Measurements from ENCODE around the gene CCL19.
A peak's percentile ranks its signal among the peaks of the same experiment; 100 is the strongest.

CCL19 gene

DNA sequence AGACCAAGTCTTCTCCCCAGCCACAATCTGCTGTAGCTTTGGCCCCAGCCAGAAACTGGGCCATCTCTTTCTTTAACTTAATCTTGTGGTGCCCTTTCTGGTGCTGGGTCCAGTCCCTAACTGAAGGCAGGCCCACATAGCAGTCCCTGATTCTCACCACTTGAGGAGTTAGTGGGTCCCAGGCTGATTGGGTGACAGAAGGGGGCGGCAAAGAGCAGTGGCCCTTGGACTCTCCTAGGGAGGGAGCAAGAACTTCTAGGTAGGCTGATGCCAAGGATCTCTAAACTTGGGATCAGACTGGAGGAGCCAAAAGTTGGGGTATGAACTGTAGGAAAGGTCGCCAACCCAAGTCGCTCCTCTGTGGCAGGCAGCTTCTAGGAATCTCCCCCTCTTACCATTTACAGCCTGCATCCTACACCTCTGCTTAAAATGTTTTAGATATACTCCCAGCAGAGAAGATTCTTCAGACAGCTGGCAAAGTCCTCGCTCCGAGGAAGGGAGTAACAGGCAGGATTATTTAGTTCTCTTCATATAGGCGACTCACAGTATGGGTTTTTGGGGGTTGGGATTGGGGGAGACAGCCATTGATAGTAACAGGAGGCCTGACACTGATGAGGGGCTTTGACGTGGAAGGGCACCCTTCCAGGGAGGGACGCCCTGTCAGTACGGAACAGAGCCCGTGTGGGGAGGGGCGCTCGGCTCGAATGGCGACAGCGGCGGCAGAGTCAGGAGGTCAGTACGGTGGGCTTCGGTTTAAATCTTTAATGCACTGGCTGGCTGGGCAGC lies 26.6 kb downstream of the CCL19 start:
- DNase-seq (ENCODE audit: low read depth in 4 of 4, low spot score in 1 of 4), result peak in 2 of 4 experiments; percentile 52 to 59

DNA sequence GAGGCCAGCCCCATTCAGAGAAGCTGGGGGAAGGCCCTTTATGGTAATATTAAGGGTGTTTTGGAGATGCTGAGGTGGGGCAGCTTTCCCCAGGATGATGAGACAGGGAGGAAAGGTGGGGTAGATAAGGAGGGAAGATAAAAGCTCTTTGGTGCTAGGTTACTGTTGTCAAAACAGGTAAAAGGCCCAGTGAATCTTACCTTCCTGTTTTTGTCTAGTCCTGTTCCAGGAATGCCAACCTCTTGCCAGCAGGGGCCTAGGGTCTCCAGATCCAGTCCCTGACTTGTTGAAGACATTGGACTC lies 27.8 kb downstream of the CCL19 start:
- DNase-seq (ENCODE audit: low read depth in 4 of 4, low spot score in 1 of 4), result no peak

DNA sequence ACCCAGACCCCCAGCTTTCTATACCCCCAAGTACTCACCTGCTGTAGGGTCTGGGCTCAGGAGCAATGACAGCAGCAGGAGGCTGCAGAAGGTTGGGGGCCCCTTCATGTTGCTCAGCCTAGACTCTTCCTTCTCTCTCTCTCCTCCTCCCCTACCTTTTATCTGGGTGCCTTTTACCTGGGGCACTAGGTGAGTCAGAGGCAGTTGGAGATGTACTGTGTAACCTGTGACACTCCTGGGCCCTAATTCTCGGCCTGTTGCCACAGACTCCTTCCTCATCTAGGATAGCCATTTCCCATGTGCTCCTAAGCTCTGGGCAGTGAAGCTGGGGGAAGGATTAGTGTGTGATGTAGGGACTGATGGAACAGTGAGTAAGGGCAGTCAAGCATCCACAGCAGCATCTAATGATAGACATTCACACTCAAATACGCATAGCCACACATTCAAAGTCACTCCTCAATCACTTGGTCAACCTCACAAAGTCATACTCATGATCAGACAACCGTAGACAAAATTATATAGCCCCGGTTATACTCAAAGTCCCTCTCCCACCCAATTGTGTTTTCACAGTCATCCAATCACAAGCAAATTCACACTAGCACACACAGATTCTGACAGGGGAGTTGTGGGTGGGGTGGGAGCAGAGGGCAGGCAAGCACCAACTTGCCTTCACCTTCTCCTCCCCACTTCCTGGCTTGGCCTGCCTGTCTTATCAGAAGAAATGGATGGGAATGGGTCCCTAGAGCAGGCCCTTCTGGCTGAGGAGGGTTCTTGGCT lies 28.4 kb downstream of the CCL19 start, which contains the start of gene CCL27:
Gene CCL27, minus strand, starts transcription at position 132 of the 777 bp plus-strand sequence. Its CDS starts 24 bp downstream, at position 108.
- no peak for DNase-seq (ENCODE audit: low read depth in 4 of 4, low spot score in 1 of 4)

DNA sequence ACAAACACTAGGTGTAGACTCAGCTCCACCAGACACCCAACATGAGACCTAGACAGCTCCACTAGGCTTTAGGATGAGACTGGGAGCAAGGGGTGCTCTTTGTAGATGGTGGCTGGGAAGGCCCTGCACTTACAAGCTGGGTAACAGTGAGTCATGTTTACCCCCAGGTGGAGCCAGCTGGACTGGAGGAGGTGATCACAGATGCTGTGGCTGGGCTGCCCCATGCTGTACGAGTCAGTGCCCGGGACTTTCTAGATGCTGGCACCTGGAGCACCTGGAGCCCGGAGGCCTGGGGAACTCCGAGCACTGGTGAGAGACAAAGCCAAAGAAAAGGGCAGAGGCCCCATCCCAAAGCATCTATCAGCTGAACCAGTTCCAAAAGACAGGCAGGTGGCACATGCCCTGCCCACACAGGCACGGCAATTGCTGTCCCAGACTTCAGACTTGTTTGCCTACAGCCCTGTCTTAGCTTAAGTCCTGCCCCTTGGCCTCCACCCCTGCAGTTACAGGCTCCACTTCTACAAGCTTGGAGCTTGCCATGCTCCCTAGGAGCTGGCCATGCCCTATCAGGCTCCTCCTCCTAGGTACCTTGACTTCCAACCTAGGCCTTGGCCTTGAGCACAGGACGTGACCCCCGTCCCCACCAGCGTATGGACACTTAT lies 31.4 kb downstream of the CCL19 start:
- DNase-seq (ENCODE audit: low read depth in 4 of 4, low spot score in 1 of 4), result no peak

DNA sequence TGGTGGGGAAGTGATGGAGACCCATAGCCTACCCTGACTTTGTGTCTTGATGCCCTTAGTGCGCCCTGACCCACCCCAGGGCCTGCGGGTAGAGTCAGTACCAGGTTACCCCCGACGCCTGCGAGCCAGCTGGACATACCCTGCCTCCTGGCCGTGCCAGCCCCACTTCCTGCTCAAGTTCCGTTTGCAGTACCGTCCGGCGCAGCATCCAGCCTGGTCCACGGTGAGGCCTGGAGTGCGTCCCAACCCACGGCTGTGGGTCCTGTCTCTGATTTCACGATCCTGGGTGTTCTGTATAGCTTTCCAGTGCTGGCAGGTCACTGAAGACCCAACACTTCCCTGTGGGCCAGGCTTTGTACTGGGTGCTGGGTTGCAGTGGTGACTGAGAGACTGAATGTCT lies 32.6 kb downstream of the CCL19 start:
- no peak for DNase-seq (ENCODE audit: low read depth in 4 of 4, low spot score in 1 of 4)

DNA sequence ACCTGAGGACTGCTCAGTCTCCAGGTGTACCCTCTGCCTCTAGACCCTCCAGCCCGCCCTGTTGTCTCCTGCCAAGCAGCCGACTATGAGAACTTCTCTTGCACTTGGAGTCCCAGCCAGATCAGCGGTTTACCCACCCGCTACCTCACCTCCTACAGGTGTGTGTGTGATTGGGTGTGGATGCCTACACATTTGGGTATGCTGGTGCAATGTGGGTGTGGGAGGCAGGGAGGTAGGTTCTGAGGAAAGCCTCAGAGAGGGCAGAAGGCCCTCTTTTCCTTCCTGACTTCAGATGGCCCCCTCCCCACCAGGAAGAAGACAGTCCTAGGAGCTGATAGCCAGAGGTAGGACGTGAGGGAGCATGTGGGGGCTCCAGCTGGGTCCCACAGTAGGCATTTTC lies 34.1 kb downstream of the CCL19 start:
- DNase-seq (ENCODE audit: low read depth in 4 of 4, low spot score in 1 of 4), result no peak

DNA sequence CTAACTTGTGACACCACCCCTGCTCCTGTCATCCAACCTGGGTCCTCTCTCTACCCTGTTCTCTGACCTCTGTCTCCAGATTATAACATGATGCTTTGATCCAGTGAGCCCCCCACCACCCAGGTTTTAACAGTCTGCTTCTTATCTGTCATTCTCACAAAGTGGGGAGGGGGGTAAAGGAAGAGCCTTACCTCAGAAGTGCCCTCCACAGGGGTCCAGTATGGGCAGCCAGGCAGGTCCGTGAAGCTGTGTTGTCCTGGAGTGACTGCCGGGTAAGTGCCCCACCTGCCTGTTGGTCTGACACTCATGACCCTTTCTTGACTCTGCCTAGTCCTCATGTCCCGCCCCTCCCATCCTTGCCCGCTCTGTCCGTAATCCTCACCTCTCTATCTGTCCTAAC lies 35.7 kb downstream of the CCL19 start:
- DNase-seq (ENCODE audit: low read depth in 4 of 4, low spot score in 1 of 4), result no peak

DNA sequence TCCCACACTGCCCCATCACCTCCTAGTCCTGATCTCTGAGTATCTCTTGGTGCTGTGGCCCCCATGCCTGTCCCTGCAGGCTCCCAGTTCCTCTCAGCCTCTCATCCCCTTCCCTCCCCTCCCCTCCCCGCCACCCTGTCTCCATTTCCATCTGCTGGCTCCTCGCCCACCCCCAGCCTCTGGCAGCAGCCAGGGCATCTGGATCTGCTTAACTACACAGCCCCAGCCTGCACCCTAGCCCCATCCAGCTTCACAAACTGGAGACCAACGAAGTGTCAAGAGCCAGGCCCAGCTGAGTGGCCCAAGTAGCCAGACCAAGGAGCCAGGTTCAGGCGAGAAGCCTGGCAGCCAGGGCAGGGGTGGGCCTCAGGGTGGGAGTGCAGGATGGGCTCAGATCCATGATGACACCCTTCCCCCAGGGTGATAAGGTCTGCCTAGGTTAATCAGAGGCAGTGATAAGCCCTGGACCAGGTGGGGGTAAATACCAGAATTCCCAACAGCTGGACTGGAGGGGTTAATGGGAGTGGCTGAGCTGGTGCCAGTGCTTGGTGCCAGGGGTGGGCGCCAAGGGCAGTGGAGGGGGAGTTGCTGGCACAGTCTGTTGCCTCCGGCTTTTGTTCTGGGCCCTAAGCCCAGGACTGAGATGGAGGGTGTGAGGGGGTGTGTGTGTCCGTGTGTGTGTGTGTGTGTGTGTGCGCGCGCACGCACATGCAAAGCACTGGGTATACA lies 36.6 kb downstream of the CCL19 start:
- no peak for DNase-seq (ENCODE audit: low read depth in 4 of 4, low spot score in 1 of 4)

DNA sequence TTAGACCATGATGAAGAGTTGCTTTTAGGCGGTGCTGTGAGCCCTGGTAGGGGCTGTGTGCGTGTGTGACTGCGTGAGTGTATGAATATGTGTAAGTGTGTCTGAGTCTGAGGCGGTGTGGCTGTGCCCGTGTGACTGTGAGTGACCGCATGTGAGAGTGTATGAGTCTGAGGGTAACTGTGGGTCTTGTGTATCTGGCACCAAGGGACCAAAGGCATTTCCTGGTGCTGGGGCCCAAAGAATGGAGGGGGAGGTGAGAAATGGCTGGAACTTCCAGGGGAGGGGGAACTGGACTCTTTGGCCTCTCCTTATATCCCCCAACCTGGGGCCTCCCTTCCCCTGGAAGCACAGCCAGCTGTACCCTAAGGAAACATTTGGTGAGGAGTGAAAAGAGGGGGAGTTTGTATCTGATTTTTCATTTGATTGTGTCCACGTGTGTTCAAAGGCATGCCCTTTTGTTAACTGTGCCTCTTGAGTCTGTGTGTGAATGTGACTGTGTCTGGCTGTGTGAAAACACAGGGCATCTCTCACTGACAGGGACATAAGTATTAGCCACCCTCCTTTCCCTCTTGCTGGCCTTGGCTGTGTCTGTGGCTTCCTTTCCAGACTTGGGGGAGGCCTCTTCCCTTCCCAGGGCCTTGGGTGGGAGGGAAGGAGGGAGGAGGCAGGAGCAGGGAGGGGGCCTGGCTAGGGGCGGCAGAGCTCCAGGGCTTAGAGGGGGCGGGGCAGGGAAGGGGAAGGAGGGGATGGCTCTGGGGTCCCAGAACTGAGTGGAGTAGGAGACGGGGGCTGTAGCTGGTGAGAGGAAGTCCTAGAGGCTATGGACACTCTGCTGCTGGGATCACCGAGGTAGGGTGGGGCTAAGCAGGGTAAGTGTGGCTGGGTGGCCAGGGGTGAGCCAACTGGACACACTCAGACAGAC lies 37.7 kb downstream of the CCL19 start:
- DNase-seq (ENCODE audit: low read depth in 4 of 4, low spot score in 1 of 4), result no peak

DNA sequence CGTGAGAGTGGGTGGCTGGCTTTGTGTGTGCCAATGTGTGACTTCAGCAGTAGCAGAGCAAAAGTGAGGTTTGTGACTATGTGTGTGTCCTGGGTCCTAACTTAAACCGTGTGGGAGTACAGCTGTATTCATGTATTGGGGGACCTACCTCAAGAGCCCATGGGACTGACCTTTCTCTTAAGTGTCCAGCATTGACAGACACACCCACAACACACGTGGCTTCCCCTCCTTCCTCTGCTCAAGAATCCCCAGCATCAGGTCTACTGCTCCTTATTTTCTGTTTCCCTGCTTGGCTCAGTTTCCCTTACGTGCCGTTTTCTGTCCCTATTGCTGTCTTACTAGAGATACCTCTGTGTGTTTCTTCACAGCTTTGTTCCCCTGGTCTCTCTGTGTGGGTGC lies 38.5 kb downstream of the CCL19 start:
- no peak for DNase-seq (ENCODE audit: low read depth in 4 of 4, low spot score in 1 of 4)

DNA sequence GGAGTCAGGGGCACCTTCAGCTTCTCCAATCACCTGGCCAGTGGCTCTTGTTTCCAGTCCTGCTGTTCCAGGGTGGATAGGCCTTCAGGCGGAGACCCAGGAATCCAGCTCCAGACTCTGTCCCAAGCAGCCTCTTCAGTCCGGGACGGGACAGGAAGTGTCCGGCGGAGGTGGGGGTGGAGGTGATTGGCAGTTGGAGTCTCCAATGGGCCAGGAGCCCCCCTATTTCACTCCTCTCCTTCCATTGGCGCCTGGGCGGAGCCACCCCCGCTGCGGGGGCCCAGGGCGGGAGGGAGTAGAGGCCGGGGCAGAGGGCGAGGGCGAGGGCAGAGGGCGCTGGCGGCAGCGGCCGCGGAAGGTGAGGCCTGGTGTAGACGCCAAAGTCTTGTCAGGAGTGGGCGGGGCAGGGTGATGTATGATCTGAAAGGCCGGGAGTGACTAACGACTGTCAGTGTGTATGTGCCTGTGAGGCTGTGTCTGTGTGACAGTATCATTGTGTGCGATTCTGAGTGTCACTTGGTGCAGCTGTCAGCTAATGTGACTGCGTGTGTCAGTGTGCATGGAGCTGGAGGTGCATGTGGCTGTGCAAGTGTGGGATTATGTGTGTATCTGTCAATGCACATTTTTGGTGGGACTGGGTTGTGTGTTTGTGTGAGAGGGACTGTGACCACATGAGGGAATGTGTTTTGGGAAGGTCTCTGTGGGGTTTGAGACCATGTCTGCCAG lies 39.0 kb downstream of the CCL19 start, which contains the start of gene IL11RA:
Gene IL11RA, plus strand, starts transcription at position 310 of the 726 bp plus-strand sequence. CDS start 3,033 bp downstream, outside the sequence.
- peak in 2 of 4 experiments; percentile 47 to 59 for DNase-seq (ENCODE audit: low read depth in 4 of 4, low spot score in 1 of 4)

DNA sequence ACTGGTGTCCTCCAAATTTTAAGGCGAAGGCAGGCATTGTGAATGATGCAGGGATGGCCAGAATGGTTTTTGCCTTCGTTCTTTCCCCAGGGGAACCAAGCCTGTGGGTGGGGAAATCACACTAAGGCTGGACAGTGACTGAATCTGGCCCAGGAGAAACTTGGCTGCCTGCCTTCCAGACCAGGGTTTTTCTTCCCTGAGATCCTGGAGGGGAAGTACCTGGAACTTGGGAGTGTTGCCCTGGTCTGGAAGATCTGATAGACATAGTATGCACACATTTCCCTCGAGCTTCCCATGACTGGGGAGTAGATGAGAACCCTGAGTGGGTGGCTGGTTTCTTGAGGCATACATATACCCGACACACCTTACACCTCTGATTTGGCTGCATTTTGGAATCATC lies 39.8 kb downstream of the CCL19 start:
- no peak for DNase-seq (ENCODE audit: low read depth in 4 of 4, low spot score in 1 of 4)

DNA sequence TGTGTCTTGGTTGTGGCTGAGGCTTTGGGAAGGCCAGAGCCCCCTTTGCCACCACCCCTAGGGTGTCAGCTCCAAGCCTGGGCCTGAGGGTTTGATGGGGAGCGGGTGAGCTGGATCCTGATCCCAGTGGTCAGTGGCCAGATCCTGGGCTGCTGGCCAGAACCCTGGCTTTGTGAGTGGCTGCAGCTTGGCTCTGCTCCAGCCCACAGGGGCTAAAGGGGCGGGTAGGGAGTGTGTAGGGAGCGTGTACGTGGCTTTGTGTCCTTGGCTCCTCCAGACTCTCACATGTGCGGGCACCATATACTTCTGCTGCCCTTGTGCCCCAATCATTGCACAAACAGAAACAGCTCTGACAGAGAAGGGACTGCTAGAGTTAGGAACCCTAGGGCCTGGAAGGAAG lies 40.3 kb downstream of the CCL19 start:
- no peak for DNase-seq (ENCODE audit: low read depth in 4 of 4, low spot score in 1 of 4)

DNA sequence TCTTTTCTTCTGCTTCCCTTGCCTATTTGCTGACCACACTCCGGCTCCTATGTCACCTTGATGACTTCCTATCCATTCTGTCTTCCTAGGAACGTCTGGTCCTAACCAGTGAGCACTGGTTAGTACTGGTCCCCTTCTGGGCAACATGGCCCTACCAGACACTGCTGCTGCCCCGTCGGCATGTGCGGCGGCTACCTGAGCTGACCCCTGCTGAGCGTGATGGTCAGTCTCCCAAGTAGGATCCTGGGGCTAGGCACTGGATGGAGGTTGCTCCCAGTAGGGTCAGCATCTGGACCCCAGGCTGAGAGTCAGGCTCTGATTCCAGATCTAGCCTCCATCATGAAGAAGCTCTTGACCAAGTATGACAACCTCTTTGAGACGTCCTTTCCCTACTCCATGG lies 42.4 kb downstream of the CCL19 start:
- DNase-seq (ENCODE audit: low read depth in 4 of 4, low spot score in 1 of 4), result no peak

DNA sequence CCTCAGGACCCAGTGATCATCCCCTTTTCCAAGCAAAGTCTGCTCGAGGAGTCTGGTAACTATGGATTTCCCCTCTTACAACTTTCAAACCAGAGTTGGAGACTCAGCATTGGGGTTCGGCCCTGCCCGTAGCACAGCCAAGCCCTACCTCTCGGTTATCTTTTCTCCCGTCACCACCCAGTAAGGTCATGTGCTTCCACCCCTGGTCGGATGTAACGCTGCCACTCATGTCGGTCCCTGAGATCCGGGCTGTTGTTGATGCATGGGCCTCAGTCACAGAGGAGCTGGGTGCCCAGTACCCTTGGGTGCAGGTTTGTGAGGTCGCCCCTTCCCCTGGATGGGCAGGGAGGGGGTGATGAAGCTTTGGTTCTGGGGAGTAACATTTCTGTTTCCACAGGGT lies 43.4 kb downstream of the CCL19 start:
- DNase-seq (ENCODE audit: low read depth in 4 of 4, low spot score in 1 of 4), result no peak

DNA sequence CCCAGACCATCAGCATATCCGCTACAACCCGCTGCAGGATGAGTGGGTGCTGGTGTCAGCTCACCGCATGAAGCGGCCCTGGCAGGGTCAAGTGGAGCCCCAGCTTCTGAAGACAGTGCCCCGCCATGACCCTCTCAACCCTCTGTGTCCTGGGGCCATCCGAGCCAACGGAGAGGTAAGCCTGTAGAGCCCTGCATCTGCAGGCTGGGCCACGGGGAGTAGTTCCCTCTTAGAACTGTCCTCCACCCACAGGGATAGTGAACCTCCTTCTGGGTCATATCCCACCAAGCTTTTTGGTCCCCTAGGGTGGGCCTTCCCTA lies 44.0 kb downstream of the CCL19 start:
- no peak for DNase-seq (ENCODE audit: low read depth in 4 of 4, low spot score in 1 of 4)

DNA sequence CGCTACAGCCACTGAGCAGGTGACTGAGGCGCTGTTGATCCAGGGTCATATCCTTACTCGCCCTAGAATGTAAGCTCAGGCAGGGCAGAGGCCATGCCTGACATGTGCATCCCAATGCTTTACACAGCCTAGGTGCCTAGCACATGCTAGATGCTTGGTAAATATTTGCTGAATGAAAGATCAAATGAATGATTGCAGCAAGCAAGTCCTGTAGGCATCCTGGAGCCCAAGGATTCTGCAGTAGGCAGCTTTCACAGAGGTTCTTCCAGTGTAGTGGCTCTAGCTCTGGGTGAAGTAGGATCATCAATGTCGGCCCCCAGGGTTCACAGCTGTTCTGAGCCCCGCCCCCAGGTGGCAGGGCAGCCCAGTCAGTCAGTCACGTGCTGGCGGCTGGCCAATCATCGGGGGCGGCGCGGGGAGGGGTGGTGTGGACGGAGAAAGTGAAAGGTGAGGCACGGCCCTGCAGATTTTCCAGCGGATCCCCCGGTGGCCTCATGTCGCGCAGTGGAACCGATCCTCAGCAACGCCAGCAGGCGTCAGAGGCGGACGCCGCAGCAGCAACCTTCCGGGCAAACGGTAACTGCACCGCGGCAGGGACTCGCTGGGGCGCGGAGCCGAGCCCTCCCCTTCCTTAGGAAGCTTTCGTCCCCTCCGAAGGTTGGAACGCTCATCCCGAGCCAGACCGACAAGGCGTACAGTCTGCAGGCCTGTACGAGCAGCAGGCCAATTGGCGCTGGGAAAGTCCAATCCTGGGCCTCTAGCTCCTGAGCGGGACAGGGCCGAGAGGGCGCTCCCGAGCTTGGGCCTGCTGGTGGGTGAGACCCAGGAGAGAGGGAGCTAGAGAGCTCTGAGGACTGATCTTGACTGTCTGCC lies 44.6 kb downstream of the CCL19 start, which contains the start of gene GALT:
Gene GALT, plus strand, starts transcription at position 465 of the 873 bp plus-strand sequence. Its CDS starts 30 bp downstream, at position 495.
- peak; percentile 91 to 98 (median 94) for DNase-seq (ENCODE audit: low read depth in 4 of 4, low spot score in 1 of 4)

DNA sequence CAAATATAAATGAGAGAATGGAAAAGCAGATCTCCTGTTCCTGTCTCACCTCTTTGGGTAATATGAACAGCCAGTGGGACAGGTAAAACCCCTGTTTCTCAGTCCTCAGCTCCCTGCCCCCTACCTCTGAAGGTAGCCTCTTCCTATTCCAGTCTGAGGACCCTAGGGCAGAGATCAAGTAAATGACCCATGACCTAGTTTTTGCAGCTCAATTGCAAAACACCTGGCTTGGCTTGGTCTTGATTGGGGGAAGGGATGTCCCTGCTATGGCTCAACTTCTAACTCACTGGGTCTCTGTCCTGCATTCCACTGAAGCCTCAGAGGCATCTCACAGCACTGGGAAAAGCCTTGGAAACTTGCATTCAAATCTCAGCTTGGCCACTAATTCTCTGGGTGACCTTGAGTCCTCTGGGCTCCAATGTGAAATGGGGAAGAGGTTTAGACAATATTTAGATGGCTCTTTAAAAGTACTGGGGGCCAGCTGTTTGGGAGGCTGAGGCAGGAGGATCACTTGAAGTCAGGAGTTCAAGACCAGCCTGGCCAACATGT lies 46.2 kb downstream of the CCL19 start:
- no peak for DNase-seq (ENCODE audit: low read depth in 4 of 4, low spot score in 1 of 4)
